HCT116 (cell line): ENCODE results near the gene ADAM10. TPM values are rescaled to one million over a fixed set of nuclear protein-coding genes. Genes with fewer than 3 reads are reported as not detected.

Experiments
- ATAC-seq: fragments of 200-7000 bp; cut with Tn5 transposase; 2 replicates; pipeline ENCODE4 v1.9.1; 2020; ENCODE audit warnings: mild to moderate bottlenecking, moderate library complexity
- BruUV-seq: library from RNA; stranded (reverse); fragments of 400-500 nt; replicated peaks from 2 replicates; lab custom pipeline; 2021; lab: Mats Ljungman, UMichigan
- CTCF ChIA-PET: fragments of 300-600 bp; sonication (Branson Sonifier 250); formaldehyde crosslinking; loops from one replicate; lab custom pipeline; 2021; ENCODE audit warnings: antibody characterized with exemption; lab: Charles Lee
- POLR2A ChIA-PET: fragments of 300-600, 350-600 bp; sonication (Branson Sonifier 250); formaldehyde crosslinking; loops from one replicate; lab custom pipeline; 2021; ENCODE audit warnings: antibody characterized with exemption; lab: Charles Lee
- RAD21 ChIA-PET, 2 experiments: fragments of 300-600 bp; sonication (Branson Sonifier 250); formaldehyde crosslinking; loops; one replicate each; lab custom pipeline; 2023; ENCODE audit warnings: low total read pairs in 2 of 2; ENCODE audit not compliant: uncharacterized antibody in 2 of 2, unreplicated experiment in 2 of 2, low non-redundant PET in 1 of 2; lab: Charles Lee
- DNase-seq: peaks from one replicate; pipeline ENCODE4 v3.0.0-alpha.2; 2010; ENCODE audit warnings: low read depth, low spot score
- H2AFZ ChIP-seq: fragments of 200-600 bp; shearing (Covaris generic), sonication (generic); 2 replicates; pipeline ENCODE4 v1.6.1; 2017; ENCODE audit warnings: low read depth, mixed run types, mixed read lengths, antibody characterized with exemption, low read length; ENCODE audit not compliant: poor library complexity, severe bottlenecking
- H3K27ac ChIP-seq: 2 replicates; pipeline ENCODE4 v1.5.1; 2012; ENCODE audit warnings: low read depth, low read length
- H3K27me3 ChIP-seq: fragments of 200-600 bp; sonication (generic); 2 replicates; pipeline ENCODE4 v1.6.1; 2016; ENCODE audit warnings: mixed run types, low read length, mixed read lengths; ENCODE audit not compliant: insufficient read depth
- H3K36me3 ChIP-seq, 2 experiments: fragments of 200-500 bp in 1 of 2; fragments of 200-600 bp in 1 of 2; sonication (Bioruptor generic) in 1 of 2; sonication (generic) in 1 of 2; 2 replicates each; pipeline versions ENCODE4 v1.5.1 to v1.6.1; 2014 to 2016; ENCODE audit warnings: low read length in 2 of 2, inconsistent platforms in 1 of 2, mixed read lengths in 1 of 2, mixed run types in 1 of 2; ENCODE audit not compliant: insufficient read depth in 2 of 2, control insufficient read depth in 1 of 2
- H3K4me1 ChIP-seq, 2 experiments: fragments of 200-600 bp in 1 of 2; sonication (generic) in 1 of 2; 2 replicates each; pipeline versions ENCODE4 v1.5.1 to v1.6.1; 2012 to 2017; ENCODE audit warnings: low read length in 2 of 2, inconsistent platforms in 1 of 2, mild to moderate bottlenecking in 1 of 2, mixed read lengths in 1 of 2, mixed run types in 1 of 2, moderate library complexity in 1 of 2; ENCODE audit not compliant: insufficient read depth in 2 of 2, control insufficient read depth in 1 of 2
- H3K4me2 ChIP-seq: fragments of 200-600 bp; sonication (generic); 2 replicates; pipeline ENCODE4 v1.6.1; 2017; ENCODE audit warnings: mixed run types, low read length, mixed read lengths
- H3K4me3 ChIP-seq, 2 experiments: fragments of 200-600 bp in 1 of 2; sonication (generic) in 1 of 2; replicated peaks in 1 of 2; 2 replicates each; pipeline ENCODE4 v1.5.1; 2011 to 2016; ENCODE audit warnings: low read length in 2 of 2, control low read depth in 1 of 2, low read depth in 1 of 2, mild to moderate bottlenecking in 1 of 2, mixed read lengths in 1 of 2, mixed run types in 1 of 2
- H3K79me2 ChIP-seq: fragments of 200-600 bp; sonication (generic); 2 replicates; pipeline ENCODE4 v1.6.1; 2017; ENCODE audit warnings: mild to moderate bottlenecking, mixed run types, low read length, moderate library complexity, mixed read lengths; ENCODE audit not compliant: insufficient read depth
- H3K9ac ChIP-seq: fragments of 200-600 bp; sonication (generic); 2 replicates; pipeline ENCODE4 v1.6.1; 2016; ENCODE audit warnings: low read length, mixed read lengths
- H3K9me2 ChIP-seq: fragments of 200-600 bp; sonication (generic), shearing (Covaris generic); 2 replicates; pipeline ENCODE4 v1.6.1; 2017; ENCODE audit warnings: mixed run types, mild to moderate bottlenecking, moderate library complexity; ENCODE audit not compliant: insufficient read depth
- H3K9me3 ChIP-seq, 2 experiments: fragments of 200-500 bp in 1 of 2; fragments of 200-600 bp in 1 of 2; sonication (Bioruptor generic) in 1 of 2; sonication (generic) in 1 of 2; 2 replicates each; pipeline ENCODE4 v1.6.1; 2014 to 2017; ENCODE audit warnings: low read length in 2 of 2, mixed read lengths in 2 of 2, inconsistent platforms in 1 of 2, low read depth in 1 of 2, mild to moderate bottlenecking in 1 of 2, mixed run types in 1 of 2, moderate library complexity in 1 of 2; ENCODE audit not compliant: control insufficient read depth in 1 of 2, insufficient read depth in 1 of 2
- H4K20me1 ChIP-seq: fragments of 200-600 bp; sonication (generic), shearing (Covaris generic); 2 replicates; pipeline ENCODE4 v1.6.1; 2017; ENCODE audit warnings: mixed run types, mild to moderate bottlenecking, moderate library complexity; ENCODE audit not compliant: insufficient read depth
- ATF3 ChIP-seq: IDR thresholded peaks from 2 replicates; pipeline ENCODE4 v1.6.1; 2012
- CEBPB ChIP-seq: IDR thresholded peaks from 2 replicates; pipeline ENCODE4 v1.6.1; 2012; ENCODE audit warnings: low read depth
- CTCF ChIP-seq, 3 experiments: fragments of 200-600 bp in 1 of 3; sonication (generic) in 1 of 3; IDR thresholded peaks in 2 of 3; conservative IDR thresholded peaks in 1 of 3; 2 replicates each; pipeline ENCODE4 v1.5.1; 2012 to 2017; ENCODE audit warnings: low read depth in 2 of 3, low read length in 2 of 3, antibody characterized with exemption in 1 of 3, borderline replicate concordance in 1 of 3, control low read depth in 1 of 3, mild to moderate bottlenecking in 1 of 3, mixed read lengths in 1 of 3, mixed run types in 1 of 3, moderate library complexity in 1 of 3; ENCODE audit not compliant: insufficient read depth in 1 of 3
- EGR1 ChIP-seq: IDR thresholded peaks from 2 replicates; pipeline ENCODE4 v1.6.1; 2012; ENCODE audit warnings: low read depth
- EZH2 ChIP-seq: fragments of 200-600 bp; sonication (generic); IDR thresholded peaks from 2 replicates; pipeline ENCODE4 v1.6.1; 2017; ENCODE audit warnings: antibody characterized with exemption, mixed run types
- FOSL1 ChIP-seq: IDR thresholded peaks from 2 replicates; pipeline ENCODE4 v1.6.1; 2012; ENCODE audit warnings: low read depth
- JUND ChIP-seq: IDR thresholded peaks from 2 replicates; pipeline ENCODE4 v1.6.1; 2012
- MAX ChIP-seq: IDR thresholded peaks from 2 replicates; pipeline ENCODE4 v1.6.1; 2012
- POLR2A ChIP-seq: IDR thresholded peaks from 2 replicates; pipeline ENCODE4 v1.7.0; 2011; ENCODE audit warnings: borderline replicate concordance; ENCODE audit not compliant: insufficient read depth, insufficient read length; ENCODE audit errors: extremely low read depth
- POLR2AphosphoS5 ChIP-seq: IDR thresholded peaks from 2 replicates; pipeline ENCODE4 v1.6.1; 2011; ENCODE audit warnings: mild to moderate bottlenecking, low read depth, low read length, moderate library complexity
- REST ChIP-seq: IDR thresholded peaks from 2 replicates; pipeline ENCODE4 v1.6.1; 2012; ENCODE audit warnings: low read depth
- SP1 ChIP-seq: IDR thresholded peaks from 2 replicates; pipeline ENCODE4 v1.6.1; 2012; ENCODE audit warnings: low read depth
- SRF ChIP-seq: IDR thresholded peaks from 2 replicates; pipeline ENCODE4 v1.6.1; 2012; ENCODE audit warnings: low read depth
- TCF7L2 ChIP-seq: IDR thresholded peaks from 2 replicates; pipeline ENCODE4 v1.7.0; 2011; ENCODE audit warnings: borderline replicate concordance, inconsistent platforms; ENCODE audit not compliant: insufficient read depth, insufficient read length; ENCODE audit errors: extremely low read depth
- YY1 ChIP-seq: IDR thresholded peaks from 2 replicates; pipeline ENCODE4 v1.6.1; 2011; ENCODE audit warnings: low read length, low read depth, moderate library complexity, mild to moderate bottlenecking; ENCODE audit not compliant: insufficient replicate concordance; ENCODE audit errors: extremely low read depth
- ZBTB33 ChIP-seq: IDR thresholded peaks from 2 replicates; pipeline ENCODE4 v1.6.1; 2011; ENCODE audit warnings: mild to moderate bottlenecking, low read length, moderate library complexity; ENCODE audit not compliant: insufficient replicate concordance; ENCODE audit errors: extremely low read depth
- ZFX ChIP-seq: fragments of 450-650 bp; IDR thresholded peaks from 2 replicates; pipeline ENCODE4 v1.6.1; 2017
- intact Hi-C: fragments of 100-400 bp; cut with micrococcal nuclease; formaldehyde crosslinking; loops from 2 replicates; pipeline ENCODE4 v1.10.0; 2022
- total RNA-seq: library from RNA; stranded (reverse); gene quantifications from one replicate; pipeline ENCODE4 v1.2.1, GENCODE V29; 2021; ENCODE audit not compliant: unreplicated experiment

ADAM10 gene
- total RNA-seq, 1 experiment from 2014 or later = 158 TPM

- H3K4me2 ChIP-seq = no peak overlapping the region
- POLR2A ChIA-PET = no interaction called here
- CTCF ChIA-PET = no interaction called here
- peaks cover 5 to 7% of the 10 kb centered on the region in 2 experiments; a peak in 3 of 4 replicates for H3K36me3 ChIP-seq
- no peak overlapping the region for H3K27ac ChIP-seq
- H2AFZ ChIP-seq = no peak overlapping the region
- H3K79me2 ChIP-seq = no peaks in the 10 kb centered on the region; the same call in 1 of the 2 replicates
- no peaks in the 10 kb centered on the region for H3K9me3 ChIP-seq
- H3K4me3 ChIP-seq = no peak overlapping the region
- ATAC-seq (no peak), DNase-seq (no peak)
- no TSS peak for BruUV-seq
- H3K9ac ChIP-seq = no peak overlapping the region
- H4K20me1 ChIP-seq = no peaks in the 10 kb centered on the region
- H3K4me1 ChIP-seq = no peaks in the 10 kb centered on the region
- RAD21 ChIA-PET = no interaction called here
- intact Hi-C loops = no loop called here
- H3K27me3 ChIP-seq = no peaks in the 10 kb centered on the region
- no peaks in the 10 kb centered on the region for H3K9me2 ChIP-seq
- TF ChIP-seq CTCF (IDR thresholded peaks at IDR 0.05 in 2 of 3, conservative IDR thresholded peaks at IDR 0.05 in 1 of 3; ENCODE audit: borderline replicate concordance in 1 of 3, insufficient read depth in 1 of 3, low read depth in 2 of 3, low read length in 2 of 3) (no peak), ZFX (no peak), CEBPB (no peak), YY1 (no peak), SP1 (no peak), EZH2 (no peak), REST (no peak), EGR1 (no peak), MAX (no peak), POLR2AphosphoS5 (no peak), JUND (no peak), TCF7L2 (no peak), POLR2A (no peak), SRF (no peak), ZBTB33 (no peak), FOSL1 (no peak), ATF3 (no peak)
- TF ChIP-seq, all 23 proteins: peak for 0
These were observed 109.5 kb downstream of the ADAM10 start for GRCh38 chr15:58639992-58640391.
